H1 (cell line): ENCODE data around the gene CYB561A3.

ENCODE experiments used
- CHD2 ChIP-seq: IDR thresholded peaks from 2 replicates; pipeline ENCODE4 v1.6.1; 2012; ENCODE audit warnings: low read length, improper control_type of control experiment
- EP300 ChIP-seq, 2 experiments: IDR thresholded peaks; 1 replicate in 1 of 2; 2 replicates in 1 of 2; pipeline ENCODE4 v1.6.1; 2011 to 2012; ENCODE audit warnings: low read depth in 2 of 2, low read length in 2 of 2, mild to moderate bottlenecking in 2 of 2, borderline replicate concordance in 1 of 2, inconsistent platforms in 1 of 2, moderate library complexity in 1 of 2
- KDM1A ChIP-seq: fragments of 200-600, 300-600 bp; sonication (generic); IDR thresholded peaks from 2 replicates; pipeline ENCODE4 v1.7.1; 2016; ENCODE audit warnings: mild to moderate bottlenecking, low read length, borderline replicate concordance
- SIRT6 ChIP-seq: IDR thresholded peaks from one replicate; pipeline ENCODE4 v1.7.1; 2012; ENCODE audit warnings: low read length, inconsistent platforms
- SP1 ChIP-seq: IDR thresholded peaks from 2 replicates; pipeline ENCODE4 v1.6.1; 2011; ENCODE audit warnings: low read depth, low read length
- TAF1 ChIP-seq: IDR thresholded peaks from 2 replicates; pipeline ENCODE4 v1.6.1; 2011; ENCODE audit warnings: mild to moderate bottlenecking, low read depth, low read length
- TF ChIP-seq, protein P1 (sequence below), 3 experiments: IDR thresholded peaks; 1 replicate in 2 of 3; 2 replicates in 1 of 3; pipeline versions ENCODE4 v1.5.1 to v1.6.1; 2011; ENCODE audit warnings: low read length in 3 of 3, mild to moderate bottlenecking in 3 of 3, inconsistent platforms in 2 of 3, low read depth in 1 of 3, moderate library complexity in 1 of 3; ENCODE audit not compliant: insufficient read depth in 1 of 3; ENCODE audit errors: control extremely low read depth in 1 of 3
- TF ChIP-seq, protein P2 (sequence below): IDR thresholded peaks from 2 replicates; pipeline ENCODE4 v1.6.1; 2012; ENCODE audit warnings: low read length, inconsistent platforms

DNA sequence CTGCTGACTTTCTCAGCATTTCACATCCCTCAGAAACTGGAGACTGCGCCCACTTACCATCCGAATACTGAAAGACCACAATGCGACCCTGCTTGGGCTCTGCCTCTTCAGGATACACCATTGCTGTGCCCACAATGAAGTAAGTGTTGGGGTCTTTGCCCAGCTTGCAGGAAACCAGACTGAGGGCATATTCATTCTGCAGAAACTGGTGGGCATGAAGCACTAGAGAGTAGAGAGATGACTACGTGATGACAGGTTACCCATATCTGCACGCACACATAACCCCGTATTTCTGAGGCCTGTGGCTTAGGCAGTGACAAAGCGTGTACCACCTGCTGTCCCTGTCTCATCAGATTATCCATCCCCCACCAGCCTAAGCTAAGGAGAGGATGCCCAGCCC, 51.9 kb downstream of the CYB561A3 start:
- TF ChIP-seq SP1 (no peak), TAF1 (no peak), KDM1A (no peak), SIRT6 (no peak), EP300 (IDR thresholded peaks at IDR 0.05; ENCODE audit: borderline replicate concordance in 1 of 2, low read depth in 2 of 2, low read length in 2 of 2) (no peak), CHD2 (no peak)
- TF ChIP-seq, protein P1, sequence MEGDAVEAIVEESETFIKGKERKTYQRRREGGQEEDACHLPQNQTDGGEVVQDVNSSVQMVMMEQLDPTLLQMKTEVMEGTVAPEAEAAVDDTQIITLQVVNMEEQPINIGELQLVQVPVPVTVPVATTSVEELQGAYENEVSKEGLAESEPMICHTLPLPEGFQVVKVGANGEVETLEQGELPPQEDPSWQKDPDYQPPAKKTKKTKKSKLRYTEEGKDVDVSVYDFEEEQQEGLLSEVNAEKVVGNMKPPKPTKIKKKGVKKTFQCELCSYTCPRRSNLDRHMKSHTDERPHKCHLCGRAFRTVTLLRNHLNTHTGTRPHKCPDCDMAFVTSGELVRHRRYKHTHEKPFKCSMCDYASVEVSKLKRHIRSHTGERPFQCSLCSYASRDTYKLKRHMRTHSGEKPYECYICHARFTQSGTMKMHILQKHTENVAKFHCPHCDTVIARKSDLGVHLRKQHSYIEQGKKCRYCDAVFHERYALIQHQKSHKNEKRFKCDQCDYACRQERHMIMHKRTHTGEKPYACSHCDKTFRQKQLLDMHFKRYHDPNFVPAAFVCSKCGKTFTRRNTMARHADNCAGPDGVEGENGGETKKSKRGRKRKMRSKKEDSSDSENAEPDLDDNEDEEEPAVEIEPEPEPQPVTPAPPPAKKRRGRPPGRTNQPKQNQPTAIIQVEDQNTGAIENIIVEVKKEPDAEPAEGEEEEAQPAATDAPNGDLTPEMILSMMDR (IDR thresholded peaks at IDR 0.05; ENCODE audit: control extremely low read depth in 1 of 3, insufficient read depth in 1 of 3, low read depth in 1 of 3, low read length in 3 of 3): no peak
- TF ChIP-seq, protein P2, sequence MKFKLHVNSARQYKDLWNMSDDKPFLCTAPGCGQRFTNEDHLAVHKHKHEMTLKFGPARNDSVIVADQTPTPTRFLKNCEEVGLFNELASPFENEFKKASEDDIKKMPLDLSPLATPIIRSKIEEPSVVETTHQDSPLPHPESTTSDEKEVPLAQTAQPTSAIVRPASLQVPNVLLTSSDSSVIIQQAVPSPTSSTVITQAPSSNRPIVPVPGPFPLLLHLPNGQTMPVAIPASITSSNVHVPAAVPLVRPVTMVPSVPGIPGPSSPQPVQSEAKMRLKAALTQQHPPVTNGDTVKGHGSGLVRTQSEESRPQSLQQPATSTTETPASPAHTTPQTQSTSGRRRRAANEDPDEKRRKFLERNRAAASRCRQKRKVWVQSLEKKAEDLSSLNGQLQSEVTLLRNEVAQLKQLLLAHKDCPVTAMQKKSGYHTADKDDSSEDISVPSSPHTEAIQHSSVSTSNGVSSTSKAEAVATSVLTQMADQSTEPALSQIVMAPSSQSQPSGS: no peak
